GM11168 (cell line): Measurements from ENCODE around the gene NMT1.

ENCODE experiments used
- in situ Hi-C: fragments of 300-500 bp; cut with MboI; formaldehyde crosslinking; loops from one replicate; pipeline ENCODE4 v1.12.0; 2022; ENCODE audit warnings: low sequenced_read_pairs; ENCODE audit not compliant: unreplicated experiment

NMT1 gene

GRCh38 chr17:45102856-45103255, 41.7 kb downstream of the NMT1 start:
- in situ Hi-C loops = no loop called here

GRCh38 chr17:45103269-45103795, 42.2 kb downstream of the NMT1 start:
- in situ Hi-C loops = no loop called here

- in situ Hi-C loops = no loop called here
Observed at GRCh38 chr17:45104029-45104428, 42.9 kb downstream of the NMT1 start.

- in situ Hi-C loops = no loop called here
Observed at GRCh38 chr17:45104497-45104896, 43.4 kb downstream of the NMT1 start.

GRCh38 chr17:45104907-45105624, 43.9 kb downstream of the NMT1 start:
- in situ Hi-C loops = no loop called here

- in situ Hi-C loops = no loop called here
Observed at GRCh38 chr17:45106096-45106495, 45.0 kb downstream of the NMT1 start.

GRCh38 chr17:45106582-45106981, 45.5 kb downstream of the NMT1 start:
- in situ Hi-C loops = no loop called here

- in situ Hi-C loops = no loop called here
Observed at GRCh38 chr17:45107293-45108010, 46.3 kb downstream of the NMT1 start.

- in situ Hi-C loops = no loop called here
Observed at GRCh38 chr17:45108051-45108450, 46.9 kb downstream of the NMT1 start.

GRCh38 chr17:45108595-45109521, 47.7 kb downstream of the NMT1 start:
- in situ Hi-C loops = no loop called here

- in situ Hi-C loops = no loop called here
Observed at GRCh38 chr17:45110676-45111611, 49.8 kb downstream of the NMT1 start.

- in situ Hi-C loops = no loop called here
Observed at GRCh38 chr17:45111850-45112249, 50.7 kb downstream of the NMT1 start.

GRCh38 chr17:45112559-45113423, 51.7 kb downstream of the NMT1 start:
- in situ Hi-C loops = no loop called here

- in situ Hi-C loops = no loop called here
Observed at GRCh38 chr17:45113424-45113754, 52.3 kb downstream of the NMT1 start.

- in situ Hi-C loops = no loop called here
Observed at GRCh38 chr17:45114117-45114932, 53.2 kb downstream of the NMT1 start.

GRCh38 chr17:45115015-45115625, 54.0 kb downstream of the NMT1 start:
- in situ Hi-C loops = no loop called here

GRCh38 chr17:45115871-45116270, 54.8 kb downstream of the NMT1 start:
- in situ Hi-C loops = no loop called here
